NCI-H1417 treated with DMSO at 0.1 percent for 48 hours (cell line): ENCODE measurements around the gene DNPH1.

Source experiments
- DNase-seq: peaks from one replicate; lab custom pipeline; 2025; lab: John Stamatoyannopoulos, UW

DNPH1 gene

GRCh38 chr6:43181942-43182860 lies 47.1 kb downstream of the DNPH1 start, which contains the start of gene CUL9:
Gene CUL9 (plus strand): TSS chr6:43182196. CDS start chr6:43184311, 2,115 bp downstream.
- no peak for DNase-seq

- no peak for DNase-seq
Measured at GRCh38 chr6:43181621-43181941, 47.7 kb downstream of the DNPH1 start.

- DNase-seq = no peak
Measured at GRCh38 chr6:43180985-43181384, 48.3 kb downstream of the DNPH1 start.

- DNase-seq = no peak
Measured at GRCh38 chr6:43180058-43180457, 49.2 kb downstream of the DNPH1 start.

- no peak for DNase-seq
Measured at GRCh38 chr6:43178951-43179830, 50.1 kb downstream of the DNPH1 start.

- DNase-seq = no peak
Measured at GRCh38 chr6:43178150-43178549, 51.1 kb downstream of the DNPH1 start.

GRCh38 chr6:43176423-43176786 lies 52.9 kb downstream of the DNPH1 start:
- no peak for DNase-seq

- no peak for DNase-seq
Measured at GRCh38 chr6:43175676-43176422, 53.4 kb downstream of the DNPH1 start.
